GM12878 (cell line): ENCODE data around the gene METTL5. TPM values are rescaled to one million over a fixed set of nuclear protein-coding genes. Genes with fewer than 3 reads are reported as not detected.

Source experiments
- ATAC-seq: fragments of 200-7000 bp; cut with Tn5 transposase; 3 replicates; pipeline ENCODE4 v1.9.1; 2020; ENCODE audit warnings: mild to moderate bottlenecking, moderate library complexity
- BruUV-seq: library from RNA; stranded (reverse); fragments of 400-500 nt; replicated peaks from 2 replicates; lab custom pipeline; 2021; lab: Mats Ljungman, UMichigan
- CTCF ChIA-PET: fragments of 300-600 bp; sonication (Branson Sonifier 250); formaldehyde crosslinking; extraction: SDS; loops from one replicate; lab custom pipeline; 2021; ENCODE audit warnings: inconsistent platforms; lab: Yijun Ruan, JAX
- POLR2A ChIA-PET: fragments of 350-600 bp; formaldehyde crosslinking; extraction: SDS; loops from one replicate; lab custom pipeline; 2021; ENCODE audit warnings: inconsistent platforms; lab: Charles Lee
- RAD21 ChIA-PET: fragments of 300-600 bp; sonication (Branson Sonifier 250); formaldehyde crosslinking; loops from one replicate; lab custom pipeline; 2023; ENCODE audit warnings: antibody characterized with exemption; ENCODE audit not compliant: unreplicated experiment; lab: Charles Lee
- SMC1A ChIA-PET: fragments of 300-600 bp; sonication (Branson Sonifier 250); formaldehyde crosslinking; loops from one replicate; lab custom pipeline; 2023; ENCODE audit not compliant: unreplicated experiment, uncharacterized antibody; lab: Charles Lee
- DNase-seq: peaks from one replicate; pipeline ENCODE4 v3.0.0-alpha.2; 2011; ENCODE audit warnings: low read depth, low spot score
- FAIRE-seq: peaks from 3 replicates; lab custom pipeline; 2011; peaks lifted over from hg19 to GRCh38; lab: Jason Lieb, UNC
- H2AFZ ChIP-seq: 2 replicates; pipeline ENCODE4 v1.6.0; 2011; ENCODE audit warnings: low read depth, low read length, control low read depth; ENCODE audit not compliant: control insufficient read depth
- H3K27ac ChIP-seq: 2 replicates; pipeline ENCODE4 v1.5.1; 2011; ENCODE audit warnings: control low read depth; ENCODE audit not compliant: control insufficient read depth, insufficient read depth
- H3K27me3 ChIP-seq, 2 experiments: replicated peaks in 1 of 2; 2 replicates each; pipeline versions ENCODE4 v1.6.0 to v1.6.1; 2011; ENCODE audit warnings: low read length in 1 of 2; ENCODE audit not compliant: control insufficient read depth in 2 of 2, insufficient read depth in 2 of 2
- H3K36me3 ChIP-seq, 2 experiments: 2 replicates each; pipeline ENCODE4 v1.5.1; 2011; ENCODE audit warnings: low read length in 1 of 2; ENCODE audit not compliant: control insufficient read depth in 2 of 2, insufficient read depth in 2 of 2
- H3K4me1 ChIP-seq: 2 replicates; pipeline ENCODE4 v1.6.1; 2011; ENCODE audit warnings: mild to moderate bottlenecking, low read length, moderate library complexity, mixed read lengths; ENCODE audit not compliant: control insufficient read depth, insufficient read depth
- H3K4me2 ChIP-seq: 2 replicates; pipeline ENCODE4 v1.6.0; 2011; ENCODE audit warnings: control low read depth; ENCODE audit not compliant: control insufficient read depth, insufficient read depth
- H3K4me3 ChIP-seq: fragments of 200-600 bp; sonication (generic); 2 replicates; pipeline ENCODE4 v1.5.1; 2016
- H3K79me2 ChIP-seq: 2 replicates; pipeline ENCODE4 v1.6.0; 2011; ENCODE audit warnings: low read length; ENCODE audit not compliant: control insufficient read depth, insufficient read depth
- H3K9ac ChIP-seq: 2 replicates; pipeline ENCODE4 v1.8.0; 2011; ENCODE audit warnings: low read length, control low read depth, mixed read lengths; ENCODE audit not compliant: control insufficient read depth, insufficient read depth
- H3K9me3 ChIP-seq: replicated peaks from 3 replicates; pipeline ENCODE4 v1.5.1; 2011; ENCODE audit warnings: mild to moderate bottlenecking, low read length; ENCODE audit not compliant: control insufficient read depth, insufficient read depth
- H4K20me1 ChIP-seq: 2 replicates; pipeline ENCODE4 v1.6.0; 2011; ENCODE audit not compliant: control insufficient read depth, insufficient read depth
- CTCF ChIP-seq, 3 experiments: IDR thresholded peaks in 2 of 3; conservative IDR thresholded peaks in 1 of 3; 2 replicates each; pipeline ENCODE4 v1.5.1; 2011; ENCODE audit warnings: low read depth in 3 of 3, low read length in 3 of 3, mild to moderate bottlenecking in 3 of 3, control low read depth in 2 of 3, moderate library complexity in 2 of 3, inconsistent platforms in 1 of 3, mixed read lengths in 1 of 3; ENCODE audit not compliant: control insufficient read depth in 2 of 3, insufficient read depth in 1 of 3; ENCODE audit errors: extremely low read depth in 1 of 3
- GABPA ChIP-seq: IDR thresholded peaks from 2 replicates; pipeline ENCODE4 v1.6.1; 2014; ENCODE audit warnings: antibody characterized with exemption, low read depth, mild to moderate bottlenecking, inconsistent platforms
- NRF1 ChIP-seq: conservative IDR thresholded peaks from 2 replicates; pipeline ENCODE4 v1.6.1; 2011; ENCODE audit warnings: mild to moderate bottlenecking, low read depth, low read length, improper control_type of control experiment
- PAX8 ChIP-seq: fragments of 450-650 bp; IDR thresholded peaks from 2 replicates; pipeline ENCODE4 v1.6.1; 2017; ENCODE audit warnings: mild to moderate bottlenecking, moderate library complexity
- WGBS: methylation state at CpG from one replicate; pipeline ENCODE4 v1.1.6; 2016; ENCODE audit warnings: low lambda C conversion rate; ENCODE audit not compliant: insufficient replicate concordance, insufficient coverage; ENCODE audit errors: missing lambda C conversion rate; 5-methylcytosine and 5-hydroxymethylcytosine counted together
- in situ Hi-C: fragments of 300-500 bp; cut with MboI; formaldehyde crosslinking; loops from 9 replicates; pipeline ENCODE4 v1.14.3; 2018; ENCODE audit warnings: mixed read lengths
- intact Hi-C: fragments of 100-400 bp; cut with micrococcal nuclease; formaldehyde crosslinking; loops from one replicate; pipeline ENCODE4 v1.14.2; 2022; ENCODE audit not compliant: unreplicated experiment
- polyA plus RNA-seq, 11 experiments: library from polyadenylated mRNA; depleted of rRNA in 4 of 11; unstranded in 6 of 11; stranded (reverse) in 5 of 11; fragments of >200 nt; fragmentation: Nextera tagmentation in 4 of 11; fragmentation: Illumina TruSeq in 1 of 11; extraction: Ambion mirVana in 4 of 11; extraction: Trizol in 1 of 11; gene quantifications; 1 replicate in 1 of 11; 2 replicates in 10 of 11; pipeline versions ENCODE4 v1.2.1 to v1.2.3, GENCODE V29; 2011 to 2016; ENCODE audit warnings: inconsistent platforms in 2 of 11, missing spikeins in 2 of 11, low read depth in 1 of 11
- total RNA-seq, 4 experiments: library from RNA; depleted of rRNA in 3 of 4; stranded (reverse); fragments of >200 nt in 3 of 4; fragmentation: Illumina TruSeq in 1 of 4; extraction: Trizol in 1 of 4; gene quantifications; 2 replicates each; pipeline versions ENCODE4 v1.2.1 to v1.2.3, GENCODE V29; 2013 to 2021

METTL5 gene
- total and polyA plus RNA-seq, 10 of the 15 experiments (the other 5 are each of a cell fraction or from before 2014, with no cell fraction given), result 55.0 to 204 (median 87.4) TPM

GRCh38 chr2:169781249-169782013 lies 43.3 kb downstream of the METTL5 start:
- CTCF ChIA-PET, result interaction anchor here (1.0 kb wide), 1 partner anchor 11 kb away, joined by 4 read pairs; no protein-coding TSS in a partner anchor
- H4K20me1 ChIP-seq, result no peaks in the 10 kb centered on the region
- no peak overlapping the region for H3K27ac ChIP-seq
- RAD21 ChIA-PET, result no interaction called here
- no peak overlapping the region for H2AFZ ChIP-seq
- no peaks in the 10 kb centered on the region for H3K9me3 ChIP-seq
- DNase-seq, result no peak
- no peaks in the 10 kb centered on the region for H3K4me1 ChIP-seq
- no TSS peak for BruUV-seq
- no peaks in the 10 kb centered on the region for H3K79me2 ChIP-seq
- in situ Hi-C loops, result no loop called here
- no peak for FAIRE-seq
- no peak overlapping the region for H3K9ac ChIP-seq
- H3K36me3 ChIP-seq, result no peaks in the 10 kb centered on the region
- POLR2A ChIA-PET, result no interaction called here
- SMC1A ChIA-PET, result interaction anchor here (0.5 to 0.6 kb wide), 2 partner anchors 151 to 274 kb away, joined by 3 read pairs; no protein-coding TSS in a partner anchor
- WGBS, result 82% methylated on average over 4 of the region's 4 CpGs
- no peak for TF ChIP-seq PAX8
- no peak for TF ChIP-seq CTCF (IDR thresholded peaks at IDR 0.05 in 2 of 3, conservative IDR thresholded peaks at IDR 0.05 in 1 of 3; ENCODE audit: control insufficient read depth in 2 of 3, extremely low read depth in 1 of 3, insufficient read depth in 1 of 3, low read depth in 3 of 3, low read length in 3 of 3)
- TF ChIP-seq GABPA, result no peak
- no peak for TF ChIP-seq NRF1
- H3K4me3 ChIP-seq, result no peak overlapping the region
- no peaks in the 10 kb centered on the region for H3K27me3 ChIP-seq
- intact Hi-C loops, result no loop called here
- ATAC-seq, result no peak
- no peak overlapping the region for H3K4me2 ChIP-seq
